Neuron (in vitro differentiated cells): ENCODE data around the gene KRTAP4-6.
"Not testable (repeated sequence)": the region's sequence is repeated elsewhere in the genome, so short reads cannot be mapped to it uniquely, and the experiment has no call there.

Source experiments
- H2AFZ ChIP-seq: one replicate; pipeline ENCODE4 v1.6.1; 2013; ENCODE audit warnings: low read depth, mild to moderate bottlenecking, inconsistent platforms, low read length, moderate library complexity
- H3K27me3 ChIP-seq: one replicate; pipeline ENCODE4 v1.6.1; 2013; ENCODE audit warnings: low read length; ENCODE audit not compliant: insufficient read depth
- H3K36me3 ChIP-seq: one replicate; pipeline ENCODE4 v1.6.1; 2013; ENCODE audit warnings: low read length; ENCODE audit not compliant: insufficient read depth
- H3K4me1 ChIP-seq: one replicate; pipeline ENCODE4 v1.6.1; 2013; ENCODE audit warnings: low read length; ENCODE audit not compliant: insufficient read depth
- H3K4me3 ChIP-seq: 2 replicates; pipeline ENCODE4 v1.5.1; 2013; ENCODE audit warnings: mild to moderate bottlenecking, low read length, moderate library complexity
- H3K9me3 ChIP-seq: one replicate; pipeline ENCODE4 v1.6.1; 2013; ENCODE audit warnings: low read length

The KRTAP4-6 gene

GRCh38 chr17:41140360-41141131 lies at the start of gene KRTAP4-6:
TSS of gene KRTAP4-6 (minus strand) at chr17:41140544. CDS start at chr17:41140487, 57 bp downstream.
- Histone ChIP-seq H3K36me3 (no peaks in the 10 kb centered on the region), H3K27me3 (no peaks in the 10 kb centered on the region), H2AFZ (no peak within 1 kb of the TSS), H3K4me3 (no peak within 1 kb of the TSS), H3K4me1 (no peaks in the 10 kb centered on the region), H3K9me3 (no peaks in the 10 kb centered on the region)

GRCh38 chr17:41189837-41190318 lies 49.5 kb upstream of the KRTAP4-6 start, which contains the start of gene KRTAP9-1:
TSS of gene KRTAP9-1 (plus strand) at chr17:41189887. CDS start at chr17:41189887, 0 bp downstream.
- H3K27me3 ChIP-seq, H3K9me3 ChIP-seq, H3K4me1 ChIP-seq, H2AFZ ChIP-seq, H3K4me3 ChIP-seq, H3K36me3 ChIP-seq: not testable (repeated sequence)

DNA sequence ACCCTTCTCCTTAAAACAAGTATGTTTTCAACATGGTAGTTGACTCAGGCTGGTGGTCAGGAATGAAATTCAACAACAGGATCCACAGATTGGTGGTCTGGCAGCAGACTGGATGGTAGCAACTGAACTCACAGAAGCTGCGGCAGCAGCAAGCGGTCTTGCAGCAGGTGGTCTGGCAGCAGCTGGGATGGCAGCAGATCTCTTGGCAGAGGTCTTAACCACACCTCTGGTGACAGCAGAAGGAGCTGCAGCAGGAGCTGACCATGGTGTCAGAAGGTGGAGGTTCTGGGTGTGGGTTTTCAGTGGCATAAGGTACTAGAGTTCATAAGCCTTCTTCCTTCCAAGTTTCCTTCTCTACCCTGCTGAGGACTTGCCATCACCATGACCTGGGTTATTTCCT lies 46.5 kb upstream of the KRTAP4-6 start:
- Histone ChIP-seq H3K4me3 (no peak overlapping the region), H3K36me3 (no peaks in the 10 kb centered on the region), H3K4me1 (no peaks in the 10 kb centered on the region), H2AFZ (no peak overlapping the region), H3K9me3 (no peaks in the 10 kb centered on the region), H3K27me3 (no peaks in the 10 kb centered on the region)

DNA sequence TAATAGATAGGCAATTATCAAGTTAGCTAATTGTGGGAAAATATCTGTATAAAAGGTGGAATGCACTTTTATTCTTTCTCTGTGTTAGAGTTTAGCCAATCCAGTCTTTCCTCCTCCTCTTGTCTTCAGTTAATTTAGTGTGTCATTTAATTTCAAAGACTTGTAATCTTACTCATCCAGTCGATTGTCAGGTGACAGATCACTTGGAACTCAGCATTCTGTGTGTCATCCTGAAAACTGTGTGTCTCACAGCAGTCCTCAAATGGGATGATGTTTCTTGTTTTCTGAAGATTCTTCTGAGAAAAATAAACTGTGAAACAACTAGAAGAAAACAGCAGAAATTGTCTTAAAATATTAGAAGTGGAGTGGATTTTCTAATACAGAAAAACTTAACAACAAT lies 44.7 kb upstream of the KRTAP4-6 start:
- Histone ChIP-seq H3K27me3 (no peaks in the 10 kb centered on the region), H3K36me3 (no peaks in the 10 kb centered on the region), H3K4me3 (no peak overlapping the region), H2AFZ (no peak overlapping the region), H3K4me1 (no peaks in the 10 kb centered on the region), H3K9me3 (no peaks in the 10 kb centered on the region)

GRCh38 chr17:41184480-41184961 lies 44.2 kb upstream of the KRTAP4-6 start, which contains the start of gene KRTAP4-1:
TSS of gene KRTAP4-1 (minus strand) at chr17:41184911. CDS start at chr17:41184854, 57 bp downstream.
- no peaks in the 10 kb centered on the region for H3K36me3 ChIP-seq
- no peak within 1 kb of the TSS for H2AFZ ChIP-seq
- no peak within 1 kb of the TSS for H3K4me3 ChIP-seq
- no peaks in the 10 kb centered on the region for H3K4me1 ChIP-seq
- H3K9me3 ChIP-seq = no peaks in the 10 kb centered on the region
- no peaks in the 10 kb centered on the region for H3K27me3 ChIP-seq

GRCh38 chr17:41178843-41179616 lies 38.7 kb upstream of the KRTAP4-6 start:
- H3K36me3 ChIP-seq = no peaks in the 10 kb centered on the region
- H3K4me1 ChIP-seq = no peaks in the 10 kb centered on the region
- H3K27me3 ChIP-seq = peaks cover 5% of the 10 kb centered on the region
- no peaks in the 10 kb centered on the region for H3K9me3 ChIP-seq
- H3K4me3 ChIP-seq = no peak overlapping the region
- no peak overlapping the region for H2AFZ ChIP-seq

GRCh38 chr17:41178341-41178740 lies 38.0 kb upstream of the KRTAP4-6 start:
- Histone ChIP-seq H3K4me3 (no peak overlapping the region), H3K9me3 (no peaks in the 10 kb centered on the region), H3K36me3 (no peaks in the 10 kb centered on the region), H3K4me1 (no peaks in the 10 kb centered on the region), H2AFZ (no peak overlapping the region), H3K27me3 (peaks cover 5% of the 10 kb centered on the region)

DNA sequence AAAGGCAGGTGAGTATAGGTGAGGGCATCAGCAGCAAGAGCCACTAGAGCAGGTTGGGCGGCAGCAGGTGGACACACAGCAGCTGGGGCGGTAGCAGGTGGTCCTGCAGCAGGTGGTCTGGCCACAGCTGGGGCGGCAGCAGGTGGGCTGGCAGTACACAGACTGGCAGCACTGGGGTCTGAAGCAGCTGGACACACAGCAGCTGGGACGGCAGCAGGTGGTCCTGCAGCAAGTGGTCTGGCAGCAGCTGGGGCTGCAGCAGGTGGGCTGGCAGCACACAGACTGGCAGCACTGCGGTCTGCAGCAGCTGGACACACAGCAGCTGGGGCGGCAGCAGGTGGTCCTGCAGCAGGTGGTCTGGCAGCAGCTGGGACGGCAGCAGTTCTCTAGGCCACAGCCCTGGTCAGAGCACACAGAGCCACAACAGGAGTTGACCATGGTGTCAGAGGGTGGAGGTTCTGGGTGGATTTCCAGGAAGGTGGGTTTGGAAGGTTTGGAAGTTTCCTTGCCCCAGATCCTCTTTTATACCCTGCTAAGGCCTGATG lies 37.5 kb upstream of the KRTAP4-6 start, which contains the start of gene KRTAP4-2:
KRTAP4-2 (minus strand) TSS at position 495 of the 545 bp plus-strand sequence; CDS start at position 438, 57 bp downstream.
- H3K36me3 ChIP-seq = no peaks in the 10 kb centered on the region

DNA sequence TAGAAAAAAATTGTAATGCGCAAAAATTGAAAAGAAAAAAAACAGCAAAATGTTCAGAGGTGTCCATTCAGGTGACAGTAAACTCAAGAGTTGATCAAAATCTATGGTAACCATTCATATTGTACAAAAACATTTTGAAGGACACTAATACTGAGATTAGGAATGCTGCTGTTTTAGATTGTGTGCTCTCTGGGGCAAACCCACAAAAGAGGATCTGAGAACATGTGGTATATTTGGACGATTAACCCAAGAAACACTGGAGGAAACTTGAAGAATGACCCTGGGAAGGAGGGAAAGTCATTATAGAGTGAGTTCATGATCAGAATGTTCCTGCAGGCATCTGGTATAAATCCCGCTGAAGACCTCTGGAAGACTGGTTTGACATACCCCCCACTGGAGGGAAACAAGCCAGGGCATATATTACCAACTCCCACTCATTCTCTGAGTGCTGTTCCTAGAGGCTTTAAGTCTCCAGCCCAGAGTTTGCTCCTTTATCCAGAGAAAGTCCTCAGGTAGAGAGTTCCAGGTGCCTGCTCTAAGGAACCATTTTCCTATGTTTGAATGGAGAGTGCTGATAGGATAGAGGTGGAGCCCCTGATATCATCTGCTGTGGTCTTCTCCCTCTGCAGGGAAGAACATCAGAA lies 36.5 kb upstream of the KRTAP4-6 start:
- no peak overlapping the region for H3K4me3 ChIP-seq
- H2AFZ ChIP-seq = no peak overlapping the region
- H3K9me3 ChIP-seq = no peaks in the 10 kb centered on the region
- peaks cover 5% of the 10 kb centered on the region for H3K27me3 ChIP-seq
- H3K4me1 ChIP-seq = no peaks in the 10 kb centered on the region
- no peaks in the 10 kb centered on the region for H3K36me3 ChIP-seq

More for the DNA sequence above, 37.5 kb upstream of the KRTAP4-6 start, which contains the start of gene KRTAP4-2:
- peaks cover 5% of the 10 kb centered on the region for H3K27me3 ChIP-seq
- H2AFZ ChIP-seq = no peak within 1 kb of the TSS
- no peaks in the 10 kb centered on the region for H3K9me3 ChIP-seq
- no peaks in the 10 kb centered on the region for H3K4me1 ChIP-seq
- no peak within 1 kb of the TSS for H3K4me3 ChIP-seq

GRCh38 chr17:41171886-41172285 lies 31.5 kb upstream of the KRTAP4-6 start:
- H3K4me3 ChIP-seq = no peak overlapping the region
- H3K9me3 ChIP-seq = no peaks in the 10 kb centered on the region
- H3K36me3 ChIP-seq = no peaks in the 10 kb centered on the region
- H2AFZ ChIP-seq = no peak overlapping the region
- no peaks in the 10 kb centered on the region for H3K27me3 ChIP-seq
- H3K4me1 ChIP-seq = no peaks in the 10 kb centered on the region

DNA sequence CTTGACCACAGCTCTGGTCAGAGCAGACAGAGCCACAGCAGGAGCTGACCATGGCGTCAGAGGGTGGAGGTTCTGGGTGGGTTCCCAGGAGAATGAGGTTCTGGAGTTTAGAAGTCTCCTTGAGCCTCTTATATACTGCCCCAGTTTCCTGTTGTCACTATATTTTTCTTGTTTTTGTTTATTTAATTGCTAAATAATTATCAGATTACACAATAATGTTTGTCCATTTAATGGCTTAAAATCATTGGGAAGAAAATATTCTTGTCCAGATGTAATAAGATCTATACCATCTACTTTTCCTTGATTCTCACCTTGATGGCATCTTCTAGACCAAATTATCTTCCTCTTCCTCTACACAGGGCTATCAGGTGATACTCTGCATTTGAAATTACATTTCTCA lies 27.8 kb upstream of the KRTAP4-6 start, which contains the start of gene KRTAP4-3:
KRTAP4-3 (minus strand) TSS at position 101 of the 400 bp plus-strand sequence; CDS start at position 52, 49 bp downstream.
- no peak within 1 kb of the TSS for H3K4me3 ChIP-seq
- no peaks in the 10 kb centered on the region for H3K27me3 ChIP-seq
- H3K36me3 ChIP-seq = no peaks in the 10 kb centered on the region
- H3K4me1 ChIP-seq = no peaks in the 10 kb centered on the region
- no peak within 1 kb of the TSS for H2AFZ ChIP-seq
- no peaks in the 10 kb centered on the region for H3K9me3 ChIP-seq

DNA sequence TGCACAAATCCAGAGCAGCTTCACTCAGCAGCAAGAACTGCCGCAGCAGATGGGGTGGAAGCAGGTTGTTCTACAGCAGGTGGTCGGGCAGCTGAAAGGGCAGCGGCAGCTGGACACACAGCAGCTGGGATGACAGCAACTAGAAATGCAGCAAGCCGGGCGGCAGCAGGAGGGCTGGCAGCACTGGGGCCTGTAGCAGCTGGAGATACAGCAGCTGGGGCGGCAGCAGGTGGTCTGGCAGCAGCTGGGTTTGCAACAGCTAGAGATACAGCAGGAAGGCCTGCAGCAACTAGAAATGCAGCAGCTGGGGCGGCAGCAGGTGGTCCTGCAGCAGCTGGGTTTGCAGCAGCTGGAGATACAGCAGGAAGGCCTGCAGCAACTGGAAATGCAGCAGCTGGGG lies 27.2 kb upstream of the KRTAP4-6 start:
- Histone ChIP-seq H3K4me1 (no peaks in the 10 kb centered on the region), H2AFZ (no peak overlapping the region), H3K36me3 (no peaks in the 10 kb centered on the region), H3K4me3 (no peak overlapping the region), H3K9me3 (no peaks in the 10 kb centered on the region), H3K27me3 (no peaks in the 10 kb centered on the region)
